H1 (cell line): ENCODE results near the gene MLEC. TPM values are rescaled to one million over a fixed set of nuclear protein-coding genes. Genes with fewer than 3 reads are reported as not detected.

Source experiments
- CTCF ChIA-PET: fragments of 300-600 bp; sonication (Branson Sonifier 250); formaldehyde crosslinking; loops from one replicate; lab custom pipeline; 2021; ENCODE audit not compliant: partially characterized antibody; lab: Charles Lee
- POLR2A ChIA-PET: fragments of 300-600 bp; sonication (Branson Sonifier 250); formaldehyde crosslinking; loops from one replicate; lab custom pipeline; 2021; ENCODE audit warnings: inconsistent platforms; ENCODE audit not compliant: partially characterized antibody; lab: Charles Lee
- DNase-seq, 2 experiments: peaks; one replicate each; pipeline versions ENCODE4 v3.0.0 to v3.0.0-alpha.2; 2010 to 2022; ENCODE audit warnings: low spot score in 2 of 2, low read depth in 1 of 2, mixed read lengths in 1 of 2
- FAIRE-seq: peaks from 2 replicates; lab custom pipeline; 2011; peaks lifted over from hg19 to GRCh38; lab: Jason Lieb, UNC
- H2AFZ ChIP-seq: 2 replicates; pipeline ENCODE4 v1.8.1; 2012; ENCODE audit warnings: low read length, inconsistent platforms
- H2AK5ac ChIP-seq: 2 replicates; pipeline ENCODE4 v1.6.1; 2013; ENCODE audit warnings: low read depth, low read length
- H2BK120ac ChIP-seq: replicated peaks from 2 replicates; pipeline ENCODE3; 2013; ENCODE audit warnings: low read depth, low read length, inconsistent platforms
- H2BK12ac ChIP-seq: 2 replicates; pipeline ENCODE4 v1.6.1; 2013; ENCODE audit warnings: low read depth, low read length
- H2BK15ac ChIP-seq: 2 replicates; pipeline ENCODE4 v1.6.1; 2013; ENCODE audit warnings: low read length
- H2BK20ac ChIP-seq: 2 replicates; pipeline ENCODE4 v1.6.1; 2013; ENCODE audit warnings: low read length
- H2BK5ac ChIP-seq: 2 replicates; pipeline ENCODE4 v1.6.1; 2013; ENCODE audit warnings: low read depth, low read length
- H3K14ac ChIP-seq: 2 replicates; pipeline ENCODE4 v1.6.1; 2013; ENCODE audit warnings: inconsistent platforms; ENCODE audit not compliant: insufficient read length
- H3K18ac ChIP-seq: 2 replicates; pipeline ENCODE4 v1.6.1; 2013; ENCODE audit warnings: low read length; ENCODE audit errors: extremely low read depth
- H3K23ac ChIP-seq: 2 replicates; pipeline ENCODE4 v1.6.1; 2013; ENCODE audit warnings: inconsistent platforms; ENCODE audit not compliant: insufficient read length
- H3K23me2 ChIP-seq: 2 replicates; pipeline ENCODE4 v1.6.1; 2013; ENCODE audit warnings: low read depth, low read length
- H3K27ac ChIP-seq: 2 replicates; pipeline ENCODE4 v1.6.1; 2011; ENCODE audit warnings: low read depth, low read length, inconsistent platforms
- H3K27me3 ChIP-seq, 4 experiments: replicated peaks in 1 of 4; 1 replicate in 1 of 4; 2 replicates in 3 of 4; pipeline versions ENCODE4 v1.6.1 to v1.8.1; 2011 to 2013; ENCODE audit warnings: low read length in 3 of 4, mild to moderate bottlenecking in 3 of 4, inconsistent platforms in 2 of 4, mixed read lengths in 2 of 4, moderate library complexity in 1 of 4; ENCODE audit not compliant: control insufficient read depth in 3 of 4, insufficient read depth in 3 of 4; ENCODE audit errors: extremely low read depth in 1 of 4
- H3K36me3 ChIP-seq, 4 experiments: 2 replicates each; pipeline versions ENCODE4 v1.6.1 to v1.8.1; 2011 to 2013; ENCODE audit warnings: mild to moderate bottlenecking in 4 of 4, low read length in 3 of 4, moderate library complexity in 2 of 4, control low read depth in 1 of 4, inconsistent platforms in 1 of 4; ENCODE audit not compliant: insufficient read depth in 4 of 4, control insufficient read depth in 2 of 4
- H3K4ac ChIP-seq: replicated peaks from 2 replicates; pipeline ENCODE3; 2013; ENCODE audit warnings: low read length, low read depth, mixed read lengths, inconsistent platforms; ENCODE audit not compliant: insufficient read length
- H3K4me1 ChIP-seq, 4 experiments: replicated peaks in 1 of 4; 1 replicate in 1 of 4; 2 replicates in 3 of 4; pipeline versions ENCODE4 v1.6.1 to v1.8.1; 2011 to 2013; ENCODE audit warnings: low read length in 3 of 4, inconsistent platforms in 2 of 4, mixed read lengths in 1 of 4; ENCODE audit not compliant: insufficient read depth in 4 of 4, control insufficient read depth in 3 of 4
- H3K4me2 ChIP-seq, 2 experiments: 2 replicates each; pipeline versions ENCODE4 v1.6.1 to v1.8.1; 2011 to 2013; ENCODE audit warnings: low read depth in 2 of 2, low read length in 2 of 2, control low read depth in 1 of 2, inconsistent platforms in 1 of 2, mild to moderate bottlenecking in 1 of 2; ENCODE audit not compliant: insufficient read depth in 1 of 2
- H3K4me3 ChIP-seq, 4 experiments: fragments of 200-600, 300-600 bp in 1 of 4; sonication (generic), shearing (Covaris generic), sonication (Bioruptor Twin) in 1 of 4; 2 replicates each; pipeline versions ENCODE4 v1.5.1 to v1.8.1; 2011 to 2016; ENCODE audit warnings: low read length in 4 of 4, low read depth in 3 of 4, control low read depth in 2 of 4, inconsistent platforms in 2 of 4, mild to moderate bottlenecking in 2 of 4, mixed read lengths in 1 of 4, moderate library complexity in 1 of 4; ENCODE audit not compliant: insufficient read depth in 2 of 4; ENCODE audit errors: extremely low read depth in 1 of 4
- H3K56ac ChIP-seq: replicated peaks from 2 replicates; pipeline ENCODE3; 2013; ENCODE audit warnings: low read depth, mild to moderate bottlenecking, mixed read lengths, low read length, inconsistent platforms; ENCODE audit not compliant: insufficient read length
- H3K79me1 ChIP-seq: 2 replicates; pipeline ENCODE4 v1.6.1; 2013; ENCODE audit warnings: low read depth, low read length, control low read depth
- H3K79me2 ChIP-seq, 2 experiments: 2 replicates each; pipeline versions ENCODE4 v1.6.1 to v1.8.1; 2012 to 2013; ENCODE audit warnings: low read length in 2 of 2, mild to moderate bottlenecking in 2 of 2, inconsistent platforms in 1 of 2; ENCODE audit not compliant: insufficient read depth in 2 of 2, control insufficient read depth in 1 of 2
- H3K9ac ChIP-seq, 4 experiments: replicated peaks in 1 of 4; 1 replicate in 1 of 4; 2 replicates in 3 of 4; pipeline versions ENCODE4 v1.6.1 to v1.8.1; 2011 to 2013; ENCODE audit warnings: low read depth in 3 of 4, low read length in 3 of 4, control low read depth in 2 of 4, mild to moderate bottlenecking in 2 of 4, moderate library complexity in 2 of 4, inconsistent platforms in 1 of 4; ENCODE audit errors: extremely low read depth in 1 of 4
- H3K9me3 ChIP-seq, 2 experiments: 2 replicates each; pipeline versions ENCODE4 v1.6.1 to v1.8.1; 2012 to 2013; ENCODE audit warnings: mild to moderate bottlenecking in 2 of 2, moderate library complexity in 2 of 2, control low read depth in 1 of 2, inconsistent platforms in 1 of 2, low read depth in 1 of 2, low read length in 1 of 2, mixed read lengths in 1 of 2; ENCODE audit not compliant: insufficient read depth in 2 of 2
- H4K20me1 ChIP-seq, 2 experiments: replicated peaks in 1 of 2; 2 replicates each; pipeline versions ENCODE3 to v1.8.1; 2011 to 2013; ENCODE audit warnings: inconsistent platforms in 2 of 2, low read length in 2 of 2, mild to moderate bottlenecking in 1 of 2; ENCODE audit not compliant: insufficient read depth in 2 of 2, control insufficient read depth in 1 of 2
- H4K5ac ChIP-seq: 2 replicates; pipeline ENCODE4 v1.6.1; 2013; ENCODE audit warnings: low read length, low read depth, mixed read lengths, inconsistent platforms; ENCODE audit not compliant: insufficient read length
- H4K8ac ChIP-seq: 2 replicates; pipeline ENCODE4 v1.8.0; 2013; ENCODE audit warnings: mild to moderate bottlenecking, moderate library complexity, low read length, inconsistent platforms; ENCODE audit not compliant: insufficient read depth; ENCODE audit errors: extremely low read depth
- H4K91ac ChIP-seq: replicated peaks from 2 replicates; pipeline ENCODE3; 2013; ENCODE audit warnings: low read length, mixed read lengths, inconsistent platforms; ENCODE audit not compliant: insufficient read length
- BCL11A ChIP-seq, 2 experiments: IDR thresholded peaks; one replicate each; pipeline ENCODE4 v1.6.1; 2011; ENCODE audit warnings: low read depth in 2 of 2, low read length in 2 of 2, mild to moderate bottlenecking in 2 of 2
- CHD2 ChIP-seq: IDR thresholded peaks from 2 replicates; pipeline ENCODE4 v1.6.1; 2012; ENCODE audit warnings: low read length, improper control_type of control experiment
- CTBP2 ChIP-seq: IDR thresholded peaks from 2 replicates; pipeline ENCODE4 v1.7.0; 2011; ENCODE audit warnings: borderline replicate concordance, mild to moderate bottlenecking, moderate library complexity, mixed read lengths, low read length; ENCODE audit not compliant: insufficient read depth, insufficient read length
- JUN ChIP-seq: IDR thresholded peaks from 2 replicates; pipeline ENCODE4 v1.6.1; 2011; ENCODE audit warnings: low read depth, mild to moderate bottlenecking, improper control_type of control experiment, low read length
- MAFK ChIP-seq: IDR thresholded peaks from 2 replicates; pipeline ENCODE4 v1.6.1; 2012; ENCODE audit warnings: low read depth, mild to moderate bottlenecking, improper control_type of control experiment, low read length
- NANOG ChIP-seq: IDR thresholded peaks from 2 replicates; pipeline ENCODE4 v1.6.1; 2011; ENCODE audit warnings: low read length, low read depth, mild to moderate bottlenecking, inconsistent platforms; ENCODE audit not compliant: insufficient read depth, poor library complexity, severe bottlenecking
- PHF8 ChIP-seq: fragments of 200-600 bp; sonication (generic); conservative IDR thresholded peaks from 2 replicates; pipeline ENCODE4 v1.7.1; 2012; ENCODE audit warnings: low read depth, mild to moderate bottlenecking, inconsistent platforms, low read length, moderate library complexity
- POU5F1 ChIP-seq: IDR thresholded peaks from 2 replicates; pipeline ENCODE4 v1.6.1; 2011; ENCODE audit warnings: low read depth, mild to moderate bottlenecking, low read length, moderate library complexity
- SP2 ChIP-seq: IDR thresholded peaks from 2 replicates; pipeline ENCODE4 v1.6.1; 2012; ENCODE audit warnings: mild to moderate bottlenecking, low read length, inconsistent platforms
- TCF12 ChIP-seq: IDR thresholded peaks from 2 replicates; pipeline ENCODE4 v1.6.1; 2011; ENCODE audit warnings: low read depth, mild to moderate bottlenecking, low read length
- WGBS, 2 experiments: shearing (Covaris generic) in 1 of 2; methylation state at CpG; one replicate each; pipeline versions ENCODE4 v1.1.6 to v1.1.7; 2013 to 2015; ENCODE audit warnings: low lambda C conversion rate in 2 of 2, mixed read lengths in 2 of 2, inconsistent platforms in 1 of 2, low coverage in 1 of 2, missing lambda C conversion rate in 1 of 2; ENCODE audit not compliant: insufficient replicate concordance in 2 of 2, insufficient coverage in 1 of 2, insufficient read length in 1 of 2; ENCODE audit errors: extremely low coverage in 1 of 2, missing lambda C conversion rate in 1 of 2; 5-methylcytosine and 5-hydroxymethylcytosine counted together
- polyA plus RNA-seq, 7 experiments: library from polyadenylated mRNA; depleted of rRNA in 3 of 7; stranded (reverse) in 5 of 7; unstranded in 2 of 7; fragments of >200 nt in 5 of 7; fragments of 200-250 nt in 2 of 7; gene quantifications; 1 replicate in 5 of 7; 2 replicates in 1 of 7; 4 replicates in 1 of 7; pipeline versions ENCODE4 v1.2.1 to v1.2.3, GENCODE V29; 2011 to 2013; ENCODE audit warnings: missing spikeins in 2 of 7, mixed read lengths in 2 of 7
- total RNA-seq: library from RNA; stranded (reverse); fragmentation: NEBNext Ultra II Directional; extraction: Animal tissue kit (Norgen Biotek cat#: 25700); gene quantifications from 2 replicates; pipeline ENCODE4 v1.2.1, GENCODE V29; 2021
- TF ChIP-seq, protein P1 (sequence below): IDR thresholded peaks from 2 replicates; pipeline ENCODE4 v1.6.1; 2011; ENCODE audit warnings: low read length, improper control_type of control experiment

The MLEC gene
- total and polyA plus RNA-seq, 2 of the 8 experiments (the other 6 are each of a cell fraction or from before 2014, with no cell fraction given): 37.1 to 260 TPM

DNA sequence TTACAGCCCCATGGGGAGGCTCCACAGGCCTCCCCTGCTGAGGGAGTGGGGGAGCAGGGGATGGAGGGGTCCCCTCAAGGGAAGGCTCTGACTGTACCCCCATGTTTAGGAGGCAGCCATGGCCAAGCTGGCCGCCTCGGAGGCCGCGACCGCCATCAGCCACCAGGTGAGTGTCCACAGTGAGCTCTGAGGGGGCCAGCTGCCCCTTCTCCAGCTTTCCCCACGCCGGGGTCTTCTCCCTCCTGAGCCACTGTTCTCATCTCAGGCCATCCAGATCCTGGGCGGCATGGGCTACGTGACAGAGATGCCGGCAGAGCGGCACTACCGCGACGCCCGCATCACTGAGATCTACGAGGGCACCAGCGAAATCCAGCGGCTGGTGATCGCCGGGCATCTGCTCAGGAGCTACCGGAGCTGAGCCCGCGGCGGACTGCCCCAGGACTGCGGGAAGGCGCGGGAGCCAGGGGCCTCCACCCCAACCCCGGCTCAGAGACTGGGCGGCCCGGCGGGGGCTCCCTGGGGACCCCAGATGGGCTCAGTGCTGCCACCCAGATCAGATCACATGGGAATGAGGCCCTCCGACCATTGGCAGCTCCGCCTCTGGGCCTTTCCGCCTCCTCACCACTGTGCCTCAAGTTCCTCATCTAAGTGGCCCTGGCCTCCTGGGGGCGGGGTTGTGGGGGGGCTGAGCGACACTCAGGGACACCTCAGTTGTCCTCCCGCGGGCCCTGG is 52.2 kb downstream of the MLEC start:
- 93% methylated on average over 36 of the region's 38 CpGs; no CpG with 5 or more reads in 1 of the 2 experiments for WGBS, 2 experiments

More for the DNA sequence above, 52.2 kb downstream of the MLEC start:
- Histone ChIP-seq H2BK120ac (no peak overlapping the region), H3K27me3 (no peaks in the 10 kb centered on the region), H2BK15ac (no peak overlapping the region), H3K79me1 (no peaks in the 10 kb centered on the region), H3K27ac (no peak overlapping the region)
- CTCF ChIA-PET: interaction anchor here (0.6 to 5.7 kb wide), 22 partner anchors 10 to 483 kb away, joined by 3 to 34 read pairs (median 4); partner anchors contain the start of genes ACADS and POP5
- TF ChIP-seq NANOG (no peak), SP2 (no peak), BCL11A (IDR thresholded peaks at IDR 0.05; ENCODE audit: low read depth in 2 of 2, low read length in 2 of 2) (no peak), CTBP2 (no peak), JUN (no peak), MAFK (no peak), POU5F1 (no peak), TCF12 (no peak), PHF8 (no peak), CHD2 (no peak)
- TF ChIP-seq, protein P1, sequence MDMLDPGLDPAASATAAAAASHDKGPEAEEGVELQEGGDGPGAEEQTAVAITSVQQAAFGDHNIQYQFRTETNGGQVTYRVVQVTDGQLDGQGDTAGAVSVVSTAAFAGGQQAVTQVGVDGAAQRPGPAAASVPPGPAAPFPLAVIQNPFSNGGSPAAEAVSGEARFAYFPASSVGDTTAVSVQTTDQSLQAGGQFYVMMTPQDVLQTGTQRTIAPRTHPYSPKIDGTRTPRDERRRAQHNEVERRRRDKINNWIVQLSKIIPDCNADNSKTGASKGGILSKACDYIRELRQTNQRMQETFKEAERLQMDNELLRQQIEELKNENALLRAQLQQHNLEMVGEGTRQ: no peak
- TF ChIP-seq, all 59 proteins: peak for 0
- Histone ChIP-seq H3K23ac (no peak overlapping the region), H2BK12ac (no peak overlapping the region), H3K4ac (no peak overlapping the region), H4K8ac (peak overlapping the region; percentile 14; the same call in 1 of the 2 replicates), H3K9me3 (no peaks in the 10 kb centered on the region), H3K18ac (no peak overlapping the region), H3K56ac (no peak overlapping the region), H4K20me1 (no peaks in the 10 kb centered on the region), H3K4me3 (no peak overlapping the region), H4K91ac (no peak overlapping the region), H3K23me2 (no peaks in the 10 kb centered on the region), H4K5ac (no peak overlapping the region), H2BK5ac (no peak overlapping the region), H3K9ac (no peak overlapping the region), H3K79me2 (no peaks in the 10 kb centered on the region), H2AFZ (no peak overlapping the region), H2AK5ac (no peak overlapping the region), H3K4me2 (no peak overlapping the region), H3K4me1 (no peaks in the 10 kb centered on the region), H3K14ac (no peak overlapping the region), H2BK20ac (no peak overlapping the region), H3K36me3 (no peaks in the 10 kb centered on the region; a peak in 1 of 8 replicates)
- FAIRE-seq (no peak), DNase-seq (no peak)
- POLR2A ChIA-PET: interaction anchor here (0.6 kb wide), 1 partner anchor 499 kb away, joined by 3 read pairs; no protein-coding TSS in a partner anchor
